NCI-H187 (cell line): ENCODE measurements around the gene PPEF1.
"Not testable (repeated sequence)": the region's sequence is repeated elsewhere in the genome, so short reads cannot be mapped to it uniquely, and the experiment has no call there.

Experiments used
- DNase-seq, 2 experiments: peaks; one replicate each; lab custom pipeline; 2025; lab: John Stamatoyannopoulos, UW

Gene PPEF1

GRCh38 chrX:18701621-18702361 lies 5.7 kb upstream of the PPEF1 start:
- DNase-seq, result no peak

- no peak for DNase-seq
Observed at GRCh38 chrX:18702362-18703195, 4.9 kb upstream of the PPEF1 start.

GRCh38 chrX:18709833-18710232 lies 2.4 kb downstream of the PPEF1 start:
- DNase-seq, result no peak

GRCh38 chrX:18714910-18715309 lies 7.5 kb downstream of the PPEF1 start:
- DNase-seq, result no peak

- DNase-seq, result no peak
Observed at GRCh38 chrX:18719852-18720251, 12.4 kb downstream of the PPEF1 start.

- DNase-seq, result no peak
Observed at GRCh38 chrX:18721683-18722499, 14.4 kb downstream of the PPEF1 start.

GRCh38 chrX:18722500-18723071 lies 15.1 kb downstream of the PPEF1 start:
- DNase-seq, result no peak

GRCh38 chrX:18725310-18725943 lies 18.0 kb downstream of the PPEF1 start:
- DNase-seq, result no peak

GRCh38 chrX:18733287-18733686 lies 25.8 kb downstream of the PPEF1 start:
- no peak for DNase-seq

GRCh38 chrX:18739609-18740008 lies 32.2 kb downstream of the PPEF1 start:
- DNase-seq, result not testable (repeated sequence)

GRCh38 chrX:18748499-18748898 lies 41.1 kb downstream of the PPEF1 start:
- DNase-seq, result no peak

GRCh38 chrX:18753631-18754030 lies 46.2 kb downstream of the PPEF1 start:
- DNase-seq, result no peak

GRCh38 chrX:18755651-18756050 lies 48.2 kb downstream of the PPEF1 start:
- DNase-seq, result no peak

- no peak for DNase-seq
Observed at GRCh38 chrX:18757956-18758932, 50.8 kb downstream of the PPEF1 start.

- no peak for DNase-seq
Observed at GRCh38 chrX:18761750-18762149, 54.3 kb downstream of the PPEF1 start.

- not testable (repeated sequence) for DNase-seq
Observed at GRCh38 chrX:18763106-18763505, 55.7 kb downstream of the PPEF1 start.

GRCh38 chrX:18769364-18769763 lies 61.9 kb downstream of the PPEF1 start:
- no peak for DNase-seq

- DNase-seq, result no peak
Observed at GRCh38 chrX:18769812-18770573, 62.5 kb downstream of the PPEF1 start.

GRCh38 chrX:18789916-18790315 lies 82.5 kb downstream of the PPEF1 start:
- DNase-seq, result no peak

- DNase-seq, result no peak
Observed at GRCh38 chrX:18792828-18793227, 85.4 kb downstream of the PPEF1 start.
